GM12878 (cell line): Measurements from ENCODE around the gene NOD2.

Source experiments
- ATF3 ChIP-seq: IDR thresholded peaks from 2 replicates; pipeline ENCODE4 v1.6.1; 2011; ENCODE audit warnings: low read depth, mild to moderate bottlenecking, low read length, moderate library complexity, borderline replicate concordance; ENCODE audit errors: extremely low read depth
- CBX5 ChIP-seq: sonication (generic); IDR thresholded peaks from 2 replicates; pipeline ENCODE4 v1.6.1; 2016; ENCODE audit warnings: low read depth, moderate library complexity, mild to moderate bottlenecking, inconsistent platforms
- CREB1 ChIP-seq: IDR thresholded peaks from 2 replicates; pipeline ENCODE4 v1.6.1; 2012; ENCODE audit warnings: low read depth, mild to moderate bottlenecking, inconsistent platforms
- CTCF ChIP-seq, 3 experiments: IDR thresholded peaks in 2 of 3; conservative IDR thresholded peaks in 1 of 3; 2 replicates each; pipeline ENCODE4 v1.5.1; 2011; ENCODE audit warnings: low read depth in 3 of 3, low read length in 3 of 3, mild to moderate bottlenecking in 3 of 3, control low read depth in 2 of 3, moderate library complexity in 2 of 3, inconsistent platforms in 1 of 3, mixed read lengths in 1 of 3; ENCODE audit not compliant: control insufficient read depth in 2 of 3, insufficient read depth in 1 of 3; ENCODE audit errors: extremely low read depth in 1 of 3
- EP300 ChIP-seq, 2 experiments: fragments of 150-350 bp in 1 of 2; IDR thresholded peaks; 2 replicates each; pipeline ENCODE4 v1.6.1; 2011 to 2012; ENCODE audit warnings: low read depth in 2 of 2, low read length in 2 of 2, borderline replicate concordance in 1 of 2, improper control_type of control experiment in 1 of 2, inconsistent platforms in 1 of 2; ENCODE audit not compliant: control insufficient read depth in 1 of 2
- EZH2 ChIP-seq: IDR thresholded peaks from 2 replicates; pipeline ENCODE4 v1.6.1; 2012; ENCODE audit warnings: low read depth, mild to moderate bottlenecking, control low read depth, inconsistent platforms, low read length, borderline replicate concordance; ENCODE audit not compliant: control insufficient read depth
- HDAC6 ChIP-seq: fragments of 200-600 bp; sonication (generic); IDR thresholded peaks from one replicate; pipeline ENCODE4 v1.8.0; 2017; ENCODE audit warnings: antibody characterized with exemption; ENCODE audit not compliant: unreplicated experiment
- RCOR1 ChIP-seq: conservative IDR thresholded peaks from 2 replicates; pipeline ENCODE4 v1.6.1; 2012; ENCODE audit warnings: low read depth, low read length, improper control_type of control experiment
- SP1 ChIP-seq: IDR thresholded peaks from one replicate; pipeline ENCODE4 v1.6.1; 2011; ENCODE audit warnings: low read depth, low read length
- TAF1 ChIP-seq: IDR thresholded peaks from 2 replicates; pipeline ENCODE4 v1.6.1; 2011; ENCODE audit warnings: mild to moderate bottlenecking, low read depth, low read length, borderline replicate concordance
- USF2 ChIP-seq: IDR thresholded peaks from 2 replicates; pipeline ENCODE4 v1.6.1; 2011; ENCODE audit warnings: low read depth, low read length, improper control_type of control experiment, borderline replicate concordance
- ZBTB33 ChIP-seq: fragments of 450-650 bp; IDR thresholded peaks from 2 replicates; pipeline ENCODE4 v1.6.1; 2017; ENCODE audit warnings: mild to moderate bottlenecking

- TF ChIP-seq TAF1 (no peak), EZH2 (no peak), USF2 (no peak), ATF3 (no peak), SP1 (no peak), HDAC6 (no peak), CBX5 (no peak), CTCF (IDR thresholded peaks at IDR 0.05 in 2 of 3, conservative IDR thresholded peaks at IDR 0.05 in 1 of 3; ENCODE audit: control insufficient read depth in 2 of 3, extremely low read depth in 1 of 3, insufficient read depth in 1 of 3, low read depth in 3 of 3, low read length in 3 of 3) (no peak), EP300 (IDR thresholded peaks at IDR 0.05; ENCODE audit: borderline replicate concordance in 1 of 2, control insufficient read depth in 1 of 2, low read depth in 2 of 2, low read length in 2 of 2) (no peak), CREB1 (no peak), ZBTB33 (no peak), RCOR1 (no peak)
Measured at GRCh38 chr16:50717091-50717490, 23.7 kb downstream of the NOD2 start.
